Fibroblast of lung (primary cell): ENCODE results near the gene ZNF841.

ENCODE experiments used
- CTCF ChIP-seq, 2 donors: IDR thresholded peaks in 1 of 2; conservative IDR thresholded peaks in 1 of 2; 1 replicate in 1 of 2; 2 replicates in 1 of 2; pipeline ENCODE4 v1.5.1; 2011 to 2012; ENCODE audit warnings: low read length in 2 of 2, control low read depth in 1 of 2, inconsistent platforms in 1 of 2, low read depth in 1 of 2, mild to moderate bottlenecking in 1 of 2
- EZH2 ChIP-seq: IDR thresholded peaks from 2 replicates; pipeline ENCODE4 v1.5.1; 2012; ENCODE audit warnings: low read length, control low read depth, mild to moderate bottlenecking; ENCODE audit errors: missing control alignments

GRCh38 chr19:52139252-52140031 lies 43.9 kb upstream of the ZNF841 start, which contains the start of gene ZNF616:
- TF ChIP-seq CTCF (conservative IDR thresholded peaks at IDR 0.05 in 1 of 2, IDR thresholded peaks at IDR 0.05 in 1 of 2; ENCODE audit: low read depth in 1 of 2, low read length in 2 of 2): peak; percentile 62 to 65
- no peak for TF ChIP-seq EZH2
